ENCODE measurements around the gene ZC3H8.

The ZC3H8 gene

GRCh38 chr2:112162956-112163355 is 91.9 kb downstream of the ZC3H8 start:
- no peak overlapping the region for H3K4me3 ChIP-seq (replicated peaks; ENCODE audit: low read depth, low read length)
- no peak for DNase-seq (ENCODE audit: extremely low read depth, low read depth)

DNA sequence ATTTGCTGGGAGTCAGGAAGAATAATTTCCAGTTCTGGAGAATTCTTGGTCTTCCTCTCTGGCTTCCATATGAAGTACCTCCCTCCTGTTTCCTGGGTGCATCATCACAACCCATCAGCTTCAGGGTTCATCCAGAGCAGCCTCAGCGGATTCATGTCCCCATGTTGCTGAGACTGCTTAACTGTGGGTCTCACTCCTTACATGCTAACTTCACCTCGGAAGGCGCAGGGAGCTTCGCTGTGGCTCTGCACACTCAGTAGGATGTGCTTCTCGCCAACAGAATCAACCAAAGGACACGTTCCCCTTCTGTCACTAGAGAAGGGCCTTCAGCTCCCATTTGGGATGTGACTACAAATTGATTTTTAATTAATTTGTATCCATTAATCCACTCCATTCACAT is 92.5 kb downstream of the ZC3H8 start:
- TF ChIP-seq CTCF (IDR thresholded peaks at IDR 0.05; ENCODE audit: low read depth, low read length, missing control alignments): no peak
- no peak for DNase-seq (ENCODE audit: extremely low read depth, low read depth)
- H3K4me3 ChIP-seq (replicated peaks; ENCODE audit: low read depth, low read length): no peak overlapping the region

More at GRCh38 chr2:112162956-112163355, 91.9 kb downstream of the ZC3H8 start:
- no peak for TF ChIP-seq CTCF (IDR thresholded peaks at IDR 0.05; ENCODE audit: low read depth, low read length, missing control alignments)

Data from HFF-Myc (cell line).